Immature natural killer cell (primary cell): ENCODE results near the gene NELL1. TPM values are rescaled to one million over a fixed set of nuclear protein-coding genes. Genes with fewer than 3 reads are reported as not detected.
"Not testable (repeated sequence)": the region's sequence is repeated elsewhere in the genome, so short reads cannot be mapped to it uniquely, and the experiment has no call there.

Experiments used
- DNase-seq, 3 donors: peaks; one replicate each; pipeline ENCODE4 v3.0.0; 2022; ENCODE audit warnings: mixed read lengths in 1 of 3
- H3K27ac Mint-ChIP-seq, 6 donors: one replicate each; pipeline ENCODE4 v1.8.0; 2020; ENCODE audit warnings: mixed read lengths in 6 of 6, mild to moderate bottlenecking in 5 of 6, inconsistent platforms in 4 of 6, moderate library complexity in 3 of 6
- H3K27me3 Mint-ChIP-seq, 3 donors: one replicate each; pipeline ENCODE4 v1.8.0; 2020 to 2021; ENCODE audit warnings: low read depth in 3 of 3, mild to moderate bottlenecking in 3 of 3, mixed read lengths in 3 of 3, moderate library complexity in 3 of 3, inconsistent platforms in 1 of 3
- H3K36me3 Mint-ChIP-seq, 3 donors: one replicate each; pipeline ENCODE4 v1.8.0; 2020; ENCODE audit warnings: mixed read lengths in 3 of 3, inconsistent platforms in 2 of 3, mild to moderate bottlenecking in 2 of 3
- H3K4me1 Mint-ChIP-seq, 2 donors: one replicate each; pipeline ENCODE4 v1.8.0; 2020; ENCODE audit warnings: inconsistent platforms in 2 of 2, mild to moderate bottlenecking in 2 of 2, mixed read lengths in 2 of 2, moderate library complexity in 1 of 2
- H3K4me3 Mint-ChIP-seq, 5 donors: one replicate each; pipeline ENCODE4 v1.8.0; 2020; ENCODE audit warnings: mild to moderate bottlenecking in 5 of 5, mixed read lengths in 5 of 5, inconsistent platforms in 3 of 5, moderate library complexity in 3 of 5
- H3K9me3 Mint-ChIP-seq, 6 donors: one replicate each; pipeline ENCODE4 v1.8.0; 2020; ENCODE audit warnings: mild to moderate bottlenecking in 6 of 6, mixed read lengths in 6 of 6, inconsistent platforms in 4 of 6, moderate library complexity in 3 of 6
- polyA plus RNA-seq, 3 donors: library from polyadenylated mRNA; unstranded; fragments of 300-500 nt; fragmentation: Illumina TruSeq; gene quantifications; one replicate each; pipeline ENCODE4 v1.2.3, GENCODE V29; 2021

NELL1 gene
- polyA plus RNA-seq, 3 donors from 2014 or later, result not detected

DNA sequence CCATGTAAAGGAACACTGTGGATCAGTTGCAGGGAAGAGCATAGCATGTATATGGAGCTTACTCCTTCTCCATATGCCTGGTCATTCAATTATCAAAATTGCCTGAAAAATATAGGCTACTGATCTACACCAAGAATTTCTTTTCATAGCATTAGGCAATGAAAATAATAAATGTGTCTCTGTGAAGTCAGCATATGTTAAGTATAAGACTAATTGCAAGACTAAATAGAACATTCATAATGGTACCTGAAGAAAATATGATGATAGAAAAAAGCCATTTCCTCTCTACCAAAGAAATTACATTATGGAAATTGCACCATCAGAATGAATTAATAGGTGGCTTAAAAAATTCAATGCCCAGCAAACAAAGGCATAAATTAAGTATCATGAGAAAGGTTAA is 584.7 kb downstream of the NELL1 start:
- Mint-ChIP-seq H3K4me3 (no peak overlapping the region), H3K9me3 (peaks cover 10 to 43% (median 21%) of the 10 kb centered on the region in 6 donors), H3K4me1 (no peaks in the 10 kb centered on the region), H3K36me3 (no peaks in the 10 kb centered on the region), H3K27ac (no peak overlapping the region), H3K27me3 (no peaks in the 10 kb centered on the region)
- no peak for DNase-seq

DNA sequence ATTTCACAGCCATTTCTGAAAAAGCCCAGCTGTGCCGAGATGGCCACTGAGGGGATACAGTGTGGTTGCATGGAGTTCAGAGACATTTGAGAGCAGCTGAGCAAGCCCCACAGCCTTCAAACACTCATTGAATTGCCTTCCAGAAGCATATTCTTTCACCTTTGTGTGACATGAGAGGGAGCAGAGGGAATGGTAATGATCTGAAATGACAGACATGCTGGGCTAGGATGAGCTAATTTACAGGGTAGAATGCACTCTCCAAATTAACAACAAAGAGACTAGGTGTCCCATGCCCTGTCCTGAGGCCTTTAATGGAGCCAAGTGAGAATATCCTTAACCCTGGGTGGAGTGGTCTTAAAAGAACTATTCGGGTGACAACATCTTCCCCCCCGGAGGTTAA is 585.4 kb downstream of the NELL1 start:
- Mint-ChIP-seq H3K9me3 (peaks cover 10 to 45% (median 23%) of the 10 kb centered on the region in 6 donors), H3K4me1 (no peaks in the 10 kb centered on the region), H3K4me3 (no peak overlapping the region), H3K27ac (no peak overlapping the region), H3K36me3 (no peaks in the 10 kb centered on the region), H3K27me3 (no peaks in the 10 kb centered on the region)
- DNase-seq, result no peak

- Mint-ChIP-seq H3K9me3 (peaks cover 7 to 39% (median 19%) of the 10 kb centered on the region in 6 donors), H3K36me3 (no peaks in the 10 kb centered on the region), H3K4me1 (no peaks in the 10 kb centered on the region), H3K4me3 (no peak overlapping the region), H3K27me3 (no peaks in the 10 kb centered on the region), H3K27ac (no peak overlapping the region)
- DNase-seq, result no peak
Observed at GRCh38 chr11:21257461-21257860, 588.1 kb downstream of the NELL1 start.

DNA sequence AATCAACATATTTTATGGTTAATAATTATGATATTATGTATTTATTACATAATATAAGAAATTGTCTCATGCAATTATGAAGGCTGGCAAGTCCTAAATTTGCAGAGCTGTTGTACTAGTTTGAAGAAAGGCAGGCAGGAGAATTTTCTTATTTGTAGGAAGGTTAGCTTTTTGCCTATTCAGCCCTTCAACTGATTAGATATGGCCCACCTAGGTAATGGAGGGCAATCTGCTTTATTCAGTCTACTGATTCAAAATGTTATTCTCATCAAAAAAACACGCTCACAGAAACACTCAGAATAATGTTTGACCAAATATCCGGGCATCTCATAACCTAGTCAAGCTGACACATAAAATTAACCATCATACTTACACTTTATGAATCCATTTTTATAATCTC is 589.0 kb downstream of the NELL1 start:
- no peaks in the 10 kb centered on the region for H3K36me3 Mint-ChIP-seq
- no peak for DNase-seq
- H3K4me3 Mint-ChIP-seq, result no peak overlapping the region
- H3K9me3 Mint-ChIP-seq, result peaks cover 9 to 40% (median 22%) of the 10 kb centered on the region in 6 donors
- peaks cover 0 to 1% (median 0%) of the 10 kb centered on the region in 3 donors for H3K27me3 Mint-ChIP-seq
- H3K27ac Mint-ChIP-seq, result no peak overlapping the region
- H3K4me1 Mint-ChIP-seq, result no peaks in the 10 kb centered on the region

- H3K9me3 Mint-ChIP-seq, result peaks cover 10 to 45% (median 20%) of the 10 kb centered on the region in 6 donors
- peaks cover 0 to 2% (median 1%) of the 10 kb centered on the region in 3 donors for H3K27me3 Mint-ChIP-seq
- no peak overlapping the region for H3K27ac Mint-ChIP-seq
- no peak overlapping the region for H3K4me3 Mint-ChIP-seq
- no peak for DNase-seq
- H3K36me3 Mint-ChIP-seq, result no peaks in the 10 kb centered on the region
- no peaks in the 10 kb centered on the region for H3K4me1 Mint-ChIP-seq
Observed at GRCh38 chr11:21260101-21260500, 590.7 kb downstream of the NELL1 start.

- Mint-ChIP-seq H3K27ac (no peak overlapping the region), H3K9me3 (peaks cover 14 to 35% (median 22%) of the 10 kb centered on the region in 6 donors), H3K27me3 (peaks cover 0 to 2% (median 1%) of the 10 kb centered on the region in 3 donors), H3K4me3 (no peak overlapping the region), H3K36me3 (no peaks in the 10 kb centered on the region), H3K4me1 (no peaks in the 10 kb centered on the region)
- no peak for DNase-seq
Observed at GRCh38 chr11:21262992-21263391, 593.6 kb downstream of the NELL1 start.

GRCh38 chr11:21264125-21264524 is 594.7 kb downstream of the NELL1 start:
- H3K4me3 Mint-ChIP-seq, result no peak overlapping the region
- DNase-seq, result no peak
- no peaks in the 10 kb centered on the region for H3K36me3 Mint-ChIP-seq
- H3K4me1 Mint-ChIP-seq, result no peaks in the 10 kb centered on the region
- peaks cover 11 to 36% (median 24%) of the 10 kb centered on the region in 6 donors for H3K9me3 Mint-ChIP-seq
- no peak overlapping the region for H3K27ac Mint-ChIP-seq
- H3K27me3 Mint-ChIP-seq, result peaks cover 0 to 2% (median 1%) of the 10 kb centered on the region in 3 donors

DNA sequence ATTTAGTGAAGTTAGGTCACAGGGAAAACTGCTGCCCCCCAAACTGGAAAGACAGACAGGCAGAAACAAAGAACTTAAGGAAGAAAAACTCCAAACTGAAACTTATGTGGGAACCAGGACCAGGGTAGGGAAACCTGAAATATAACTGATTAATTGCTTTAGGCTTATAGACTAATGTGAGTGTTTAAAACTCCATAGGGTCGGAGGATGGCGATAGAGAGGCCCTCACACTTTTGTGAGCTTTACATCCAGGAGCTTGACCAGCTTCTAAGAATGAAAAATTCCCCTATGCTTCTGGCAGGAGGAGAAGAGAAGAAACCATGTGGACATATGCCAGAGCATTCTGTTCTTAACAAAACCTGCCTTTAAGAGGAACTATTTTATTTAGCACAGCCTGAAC is 598.6 kb downstream of the NELL1 start:
- Mint-ChIP-seq H3K27me3 (peaks cover 0 to 2% (median 0%) of the 10 kb centered on the region in 3 donors), H3K4me3 (no peak overlapping the region)

GRCh38 chr11:21272139-21272538 is 602.8 kb downstream of the NELL1 start:
- not testable (repeated sequence) for H3K27ac Mint-ChIP-seq, H3K4me1 Mint-ChIP-seq, H3K27me3 Mint-ChIP-seq, H3K4me3 Mint-ChIP-seq, DNase-seq, H3K36me3 Mint-ChIP-seq
- H3K9me3 Mint-ChIP-seq, result peaks cover 8 to 42% (median 34%) of the 10 kb centered on the region in 6 donors

More for the DNA sequence above, 598.6 kb downstream of the NELL1 start:
- H3K27ac Mint-ChIP-seq, result no peak overlapping the region
- H3K36me3 Mint-ChIP-seq, result no peaks in the 10 kb centered on the region
- no peaks in the 10 kb centered on the region for H3K4me1 Mint-ChIP-seq
- peaks cover 10 to 50% (median 38%) of the 10 kb centered on the region in 6 donors for H3K9me3 Mint-ChIP-seq
- DNase-seq, result no peak

GRCh38 chr11:21278840-21279239 is 609.5 kb downstream of the NELL1 start:
- no peak overlapping the region for H3K27ac Mint-ChIP-seq
- H3K36me3 Mint-ChIP-seq, result no peaks in the 10 kb centered on the region
- peaks cover 5 to 41% (median 18%) of the 10 kb centered on the region in 6 donors for H3K9me3 Mint-ChIP-seq
- H3K4me3 Mint-ChIP-seq, result no peak overlapping the region
- no peak for DNase-seq
- H3K27me3 Mint-ChIP-seq, result peaks cover 0 to 2% (median 1%) of the 10 kb centered on the region in 3 donors
- no peaks in the 10 kb centered on the region for H3K4me1 Mint-ChIP-seq

GRCh38 chr11:21285104-21285503 is 615.7 kb downstream of the NELL1 start:
- Mint-ChIP-seq H3K9me3 (peaks cover 9 to 58% (median 20%) of the 10 kb centered on the region in 6 donors), H3K27me3 (peaks cover 0 to 3% (median 0%) of the 10 kb centered on the region in 3 donors), H3K4me1 (no peaks in the 10 kb centered on the region), H3K36me3 (peaks cover 0 to 3% (median 0%) of the 10 kb centered on the region in 3 donors), H3K4me3 (no peak overlapping the region), H3K27ac (no peak overlapping the region)
- DNase-seq, result no peak

- no peak overlapping the region for H3K27ac Mint-ChIP-seq
- H3K9me3 Mint-ChIP-seq, result peaks cover 17 to 63% (median 33%) of the 10 kb centered on the region in 6 donors
- peaks cover 0 to 3% (median 0%) of the 10 kb centered on the region in 3 donors for H3K27me3 Mint-ChIP-seq
- peaks cover 0 to 3% (median 0%) of the 10 kb centered on the region in 3 donors for H3K36me3 Mint-ChIP-seq
- no peaks in the 10 kb centered on the region for H3K4me1 Mint-ChIP-seq
- no peak for DNase-seq
- H3K4me3 Mint-ChIP-seq, result no peak overlapping the region
Observed at GRCh38 chr11:21289686-21290085, 620.3 kb downstream of the NELL1 start.

DNA sequence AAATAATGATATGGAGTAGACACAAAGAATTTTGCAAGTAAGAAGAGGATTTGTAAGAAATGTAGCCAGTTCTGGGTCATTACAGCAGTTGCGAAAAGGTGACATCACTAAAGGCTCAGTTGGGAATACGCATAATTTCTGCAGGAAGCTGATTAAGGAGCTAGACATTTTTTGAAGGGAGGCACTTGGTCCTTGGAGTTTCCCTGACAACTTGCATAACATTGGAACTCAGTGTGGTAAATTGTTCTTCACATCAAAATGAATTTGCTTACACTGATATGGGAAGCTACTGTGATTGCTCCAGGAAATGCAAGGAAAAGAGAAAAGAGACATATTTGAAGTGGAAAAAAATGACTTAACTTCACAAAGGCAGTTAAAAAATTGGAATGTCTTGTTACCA is 626.1 kb downstream of the NELL1 start:
- no peak for DNase-seq
- peaks cover 12 to 61% (median 26%) of the 10 kb centered on the region in 6 donors for H3K9me3 Mint-ChIP-seq
- no peak overlapping the region for H3K4me3 Mint-ChIP-seq
- no peaks in the 10 kb centered on the region for H3K27me3 Mint-ChIP-seq
- no peak overlapping the region for H3K27ac Mint-ChIP-seq
- no peaks in the 10 kb centered on the region for H3K36me3 Mint-ChIP-seq
- no peaks in the 10 kb centered on the region for H3K4me1 Mint-ChIP-seq

- no peaks in the 10 kb centered on the region for H3K27me3 Mint-ChIP-seq
Observed at GRCh38 chr11:21301981-21302380, 632.6 kb downstream of the NELL1 start.

GRCh38 chr11:21306739-21307358 is 637.5 kb downstream of the NELL1 start:
- no peak overlapping the region for H3K27ac Mint-ChIP-seq

More at GRCh38 chr11:21301981-21302380, 632.6 kb downstream of the NELL1 start:
- Mint-ChIP-seq H3K9me3 (peaks cover 5 to 29% (median 9%) of the 10 kb centered on the region in 6 donors), H3K4me1 (no peaks in the 10 kb centered on the region), H3K36me3 (no peaks in the 10 kb centered on the region), H3K27ac (no peak overlapping the region), H3K4me3 (no peak overlapping the region)
- no peak for DNase-seq

More at GRCh38 chr11:21306739-21307358, 637.5 kb downstream of the NELL1 start:
- DNase-seq, result no peak
- no peaks in the 10 kb centered on the region for H3K4me1 Mint-ChIP-seq
- no peaks in the 10 kb centered on the region for H3K27me3 Mint-ChIP-seq
- peaks cover 0 to 4% (median 0%) of the 10 kb centered on the region in 3 donors for H3K36me3 Mint-ChIP-seq
- peaks cover 0 to 13% (median 7%) of the 10 kb centered on the region in 6 donors for H3K9me3 Mint-ChIP-seq
- H3K4me3 Mint-ChIP-seq, result no peak overlapping the region
